Calu3 (cell line): ENCODE results near the gene ARHGEF28. TPM values are rescaled to one million over a fixed set of nuclear protein-coding genes. Genes with fewer than 3 reads are reported as not detected.

Source experiments
- BruUV-seq: library from RNA; stranded (reverse); fragments of 400-500 nt; replicated peaks from 2 replicates; lab custom pipeline; 2021; lab: Mats Ljungman, UMichigan
- CTCF ChIA-PET: fragments of 300-600 bp; sonication (Branson Sonifier 250); formaldehyde crosslinking; loops from one replicate; lab custom pipeline; 2022; ENCODE audit warnings: antibody characterized with exemption; lab: Charles Lee
- DNase-seq: peaks from one replicate; pipeline ENCODE4 v3.0.0; 2022
- H3K27ac Mint-ChIP-seq: one replicate; pipeline ENCODE4 v1.8.0; 2022; ENCODE audit warnings: mixed read lengths; ENCODE audit not compliant: unreplicated experiment
- H3K27me3 Mint-ChIP-seq: one replicate; pipeline ENCODE4 v1.8.0; 2022; ENCODE audit warnings: mixed read lengths; ENCODE audit not compliant: unreplicated experiment
- H3K36me3 Mint-ChIP-seq: one replicate; pipeline ENCODE4 v1.8.0; 2022; ENCODE audit warnings: mild to moderate bottlenecking, moderate library complexity, mixed read lengths; ENCODE audit not compliant: insufficient read depth, unreplicated experiment
- H3K4me1 Mint-ChIP-seq: one replicate; pipeline ENCODE4 v1.8.0; 2022; ENCODE audit warnings: mild to moderate bottlenecking, low read depth, mixed read lengths; ENCODE audit not compliant: unreplicated experiment
- H3K4me3 Mint-ChIP-seq: one replicate; pipeline ENCODE4 v1.8.0; 2022; ENCODE audit warnings: mild to moderate bottlenecking, low read depth, moderate library complexity, mixed read lengths; ENCODE audit not compliant: unreplicated experiment
- H3K9me3 Mint-ChIP-seq: one replicate; pipeline ENCODE4 v1.8.0; 2022; ENCODE audit warnings: low read depth, mixed read lengths; ENCODE audit not compliant: unreplicated experiment
- CTCF ChIP-seq: fragments of 200-600 bp; IDR thresholded peaks from one replicate; pipeline ENCODE4 v1.8.0; 2022; ENCODE audit warnings: antibody characterized with exemption; ENCODE audit not compliant: unreplicated experiment
- intact Hi-C: fragments of 100-400 bp; cut with micrococcal nuclease; formaldehyde crosslinking; loops from one replicate; pipeline ENCODE4 v1.10.0; 2022; ENCODE audit not compliant: unreplicated experiment
- total RNA-seq: library from RNA; stranded (reverse); gene quantifications from 2 replicates; pipeline ENCODE4 v1.2.3, GENCODE V29; 2022

The ARHGEF28 gene
- total RNA-seq, 1 experiment from 2014 or later = 92.0 TPM

GRCh38 chr5:73893813-73894212 is 267.8 kb downstream of the ARHGEF28 start:
- no peak overlapping the region for H3K27ac Mint-ChIP-seq
- peaks cover 71% of the 10 kb centered on the region for H3K36me3 Mint-ChIP-seq
- no peak for DNase-seq
- CTCF ChIA-PET = interaction anchor here (1.1 kb wide), 1 partner anchor 8 kb away, joined by 3 read pairs; no protein-coding TSS in a partner anchor
- no peaks in the 10 kb centered on the region for H3K9me3 Mint-ChIP-seq
- TF ChIP-seq CTCF = no peak
- H3K27me3 Mint-ChIP-seq = no peaks in the 10 kb centered on the region
- H3K4me1 Mint-ChIP-seq = no peaks in the 10 kb centered on the region
- intact Hi-C loops = no loop called here
- BruUV-seq = no TSS peak
- no peak overlapping the region for H3K4me3 Mint-ChIP-seq

- no peak for DNase-seq
- no peak for TF ChIP-seq CTCF
- Mint-ChIP-seq H3K36me3 (peaks cover 73% of the 10 kb centered on the region), H3K9me3 (no peaks in the 10 kb centered on the region), H3K4me3 (no peak overlapping the region), H3K27ac (peak overlapping the region; percentile 50), H3K27me3 (no peaks in the 10 kb centered on the region), H3K4me1 (no peaks in the 10 kb centered on the region)
- CTCF ChIA-PET = interaction anchor here (0.6 to 1.1 kb wide), 2 partner anchors 7 to 14 kb away, joined by 3 read pairs; no protein-coding TSS in a partner anchor
- BruUV-seq = no TSS peak
- intact Hi-C loops = no loop called here
These were observed 268.9 kb downstream of the ARHGEF28 start for GRCh38 chr5:73894860-73895259.

GRCh38 chr5:73895471-73895870 is 269.5 kb downstream of the ARHGEF28 start:
- no peaks in the 10 kb centered on the region for H3K27me3 Mint-ChIP-seq
- no TSS peak for BruUV-seq
- CTCF ChIA-PET = no interaction called here
- no peak for TF ChIP-seq CTCF
- H3K36me3 Mint-ChIP-seq = peaks cover 77% of the 10 kb centered on the region
- H3K4me3 Mint-ChIP-seq = no peak overlapping the region
- H3K4me1 Mint-ChIP-seq = peaks cover 3% of the 10 kb centered on the region
- H3K9me3 Mint-ChIP-seq = no peaks in the 10 kb centered on the region
- intact Hi-C loops = no loop called here
- peak overlapping the region; percentile 50 for H3K27ac Mint-ChIP-seq
- DNase-seq = no peak

- no peak for DNase-seq
- no TSS peak for BruUV-seq
- no peak overlapping the region for H3K27ac Mint-ChIP-seq
- no peak for TF ChIP-seq CTCF
- H3K9me3 Mint-ChIP-seq = no peaks in the 10 kb centered on the region
- CTCF ChIA-PET = no interaction called here
- intact Hi-C loops = no loop called here
- no peak overlapping the region for H3K4me3 Mint-ChIP-seq
- peaks cover 81% of the 10 kb centered on the region for H3K36me3 Mint-ChIP-seq
- peaks cover 10% of the 10 kb centered on the region for H3K4me1 Mint-ChIP-seq
- H3K27me3 Mint-ChIP-seq = no peaks in the 10 kb centered on the region
These were observed 270.1 kb downstream of the ARHGEF28 start for GRCh38 chr5:73896097-73896496.
